Smooth muscle cell of the brain vasculature (primary cell): ENCODE results near the gene BEX1.
"Not testable (repeated sequence)": the region's sequence is repeated elsewhere in the genome, so short reads cannot be mapped to it uniquely, and the experiment has no call there.

Experiments
- DNase-seq: peaks from one replicate; pipeline ENCODE4 v3.0.0-alpha.2; 2012; ENCODE audit warnings: low read depth, low spot score

Gene BEX1

GRCh38 chrX:103063918-103064434 lies at the start of gene BEX1:
TSS of gene BEX1 (minus strand) at chrX:103064171. CDS start at chrX:103063274, 897 bp downstream.
- no peak for DNase-seq

GRCh38 chrX:103109497-103109896 lies 45.5 kb upstream of the BEX1 start:
- DNase-seq, result not testable (repeated sequence)

DNA sequence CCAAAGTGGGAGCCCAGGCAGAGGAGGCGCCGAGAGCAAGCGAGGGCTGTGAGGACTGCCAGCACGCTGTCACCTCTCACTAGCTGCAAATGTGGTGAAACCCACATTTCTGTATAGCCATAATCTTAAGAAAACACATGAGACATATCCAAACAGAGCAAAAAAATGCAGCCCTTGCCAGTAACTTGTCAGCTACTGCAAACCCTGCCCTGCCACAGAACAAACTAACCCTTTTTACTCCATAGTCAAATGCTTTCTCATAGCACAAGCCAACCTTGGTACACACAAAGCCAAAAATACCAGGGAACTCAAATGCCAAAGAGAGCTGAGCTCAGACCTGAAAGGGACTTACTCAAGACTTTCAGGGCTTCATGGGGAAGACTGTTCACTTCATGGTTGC lies 43.9 kb upstream of the BEX1 start:
- no peak for DNase-seq

DNA sequence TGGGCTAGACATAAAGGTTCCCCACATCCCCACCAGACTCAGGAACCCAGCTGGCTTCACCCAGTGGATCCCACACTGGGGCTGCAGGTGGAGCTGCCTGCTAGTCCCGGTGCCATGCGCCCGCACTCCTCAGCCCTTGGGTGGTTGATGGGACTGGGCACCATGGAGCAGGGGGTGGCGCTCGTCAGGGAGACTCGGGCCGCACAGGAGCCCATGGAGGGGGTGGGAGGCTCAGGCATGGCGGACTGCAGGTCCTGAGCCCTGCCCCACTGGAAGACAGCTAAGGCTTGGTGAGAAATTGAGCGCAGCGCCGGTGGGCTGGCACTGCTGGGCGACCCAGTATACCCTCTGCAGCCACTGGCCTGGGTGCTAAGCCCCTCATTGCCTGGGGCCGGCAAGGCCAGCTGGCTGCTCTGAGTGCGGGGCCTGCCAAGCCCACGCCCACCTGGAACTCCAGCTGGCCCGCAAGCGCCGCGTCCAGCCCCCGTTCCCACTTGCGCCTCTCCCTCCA lies 43.3 kb upstream of the BEX1 start:
- DNase-seq, result not testable (repeated sequence)

DNA sequence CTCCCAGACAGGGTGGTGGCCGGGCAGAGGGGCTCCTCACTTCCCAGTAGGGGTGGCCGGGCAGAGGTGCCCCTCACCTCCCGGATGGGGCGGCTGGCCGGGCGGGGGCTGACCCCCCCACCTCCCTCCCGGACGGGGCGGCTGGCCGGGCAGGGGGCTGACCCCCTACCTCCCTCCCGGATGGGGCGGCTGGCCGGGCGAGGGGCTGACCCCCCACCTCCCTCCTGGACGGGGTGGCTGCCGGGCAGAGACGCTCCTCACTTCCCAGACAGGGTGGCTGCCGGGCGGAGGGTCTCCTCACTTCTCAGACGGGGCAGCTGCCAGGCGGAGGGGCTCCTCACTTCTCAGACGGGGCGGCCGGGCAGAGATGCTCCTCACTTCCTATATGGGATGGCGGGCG lies 40.4 kb upstream of the BEX1 start:
- DNase-seq, result not testable (repeated sequence)

GRCh38 chrX:103103866-103104265 lies 39.9 kb upstream of the BEX1 start:
- DNase-seq, result not testable (repeated sequence)

- no peak for DNase-seq
Observed at GRCh38 chrX:103101299-103102042, 37.5 kb upstream of the BEX1 start.

DNA sequence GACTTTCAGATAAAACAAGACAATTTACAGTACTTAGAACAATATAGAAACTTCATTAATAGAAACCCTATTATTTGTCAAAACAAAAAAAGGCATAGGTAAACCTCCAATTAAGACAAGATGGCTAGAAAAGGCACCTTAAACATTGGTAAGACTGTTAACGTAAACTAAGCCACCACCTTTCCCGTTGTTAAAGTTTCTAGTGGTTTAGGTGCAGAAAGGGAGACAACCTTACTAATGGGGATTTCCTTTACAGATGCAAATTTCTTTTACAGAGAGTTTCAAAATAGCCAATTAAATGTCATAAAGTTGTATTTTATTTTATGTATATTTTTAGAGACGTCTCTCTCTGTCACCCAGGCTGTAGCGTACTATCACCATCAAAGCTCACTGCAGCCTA lies 36.5 kb upstream of the BEX1 start:
- no peak for DNase-seq

GRCh38 chrX:103099691-103100090 lies 35.7 kb upstream of the BEX1 start:
- DNase-seq, result no peak

DNA sequence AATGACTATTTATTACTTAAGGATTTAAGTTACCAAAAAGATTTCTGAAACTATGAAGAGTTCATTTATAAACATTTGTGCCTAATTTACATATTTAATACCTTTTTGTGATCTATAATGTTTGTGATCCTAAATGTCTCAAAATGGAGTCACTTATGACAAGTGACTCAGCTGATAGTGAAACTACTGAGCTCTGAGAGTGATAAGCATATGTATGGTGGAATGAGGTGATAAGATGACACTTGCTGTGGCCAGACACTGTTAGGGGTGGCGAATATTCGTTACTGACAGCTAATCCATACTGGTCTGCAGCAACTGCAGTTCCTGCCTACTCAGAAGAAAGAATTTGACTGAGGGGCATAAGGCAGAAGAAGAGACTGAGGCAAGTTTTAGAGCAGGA lies 34.5 kb upstream of the BEX1 start:
- no peak for DNase-seq

DNA sequence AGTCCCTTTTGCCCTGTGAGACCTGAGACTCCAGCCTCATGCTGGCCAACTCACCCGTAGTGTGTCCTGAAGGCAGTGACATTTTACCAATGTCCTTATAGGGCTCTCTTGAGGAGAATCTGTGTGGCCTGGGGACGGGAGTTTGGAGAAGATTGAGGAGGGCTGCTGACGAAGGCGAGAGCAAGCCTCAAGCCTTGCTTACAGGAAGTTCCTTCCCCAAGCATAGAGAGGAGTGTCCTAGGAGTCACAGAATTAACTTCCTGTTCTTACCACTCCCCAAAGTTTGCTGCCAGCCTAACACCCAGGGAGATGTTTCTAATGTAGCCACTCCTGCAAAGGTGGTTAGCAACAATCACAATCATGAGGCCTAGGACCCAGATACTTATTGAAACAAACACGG lies 29.0 kb upstream of the BEX1 start, which contains the start of gene NXF3:
Gene NXF3 (minus strand): TSS at position 202 of the 400 bp plus-strand sequence. CDS start 120 bp downstream, at position 82.
- no peak for DNase-seq

- no peak for DNase-seq
Observed at GRCh38 chrX:103081051-103081450, 17.1 kb upstream of the BEX1 start.

GRCh38 chrX:103073467-103073866 lies 9.5 kb upstream of the BEX1 start:
- no peak for DNase-seq

- no peak for DNase-seq
Observed at GRCh38 chrX:103066606-103067005, 2.6 kb upstream of the BEX1 start.

GRCh38 chrX:103063191-103063845 lies 653 bp downstream of the BEX1 start:
- no peak for DNase-seq

DNA sequence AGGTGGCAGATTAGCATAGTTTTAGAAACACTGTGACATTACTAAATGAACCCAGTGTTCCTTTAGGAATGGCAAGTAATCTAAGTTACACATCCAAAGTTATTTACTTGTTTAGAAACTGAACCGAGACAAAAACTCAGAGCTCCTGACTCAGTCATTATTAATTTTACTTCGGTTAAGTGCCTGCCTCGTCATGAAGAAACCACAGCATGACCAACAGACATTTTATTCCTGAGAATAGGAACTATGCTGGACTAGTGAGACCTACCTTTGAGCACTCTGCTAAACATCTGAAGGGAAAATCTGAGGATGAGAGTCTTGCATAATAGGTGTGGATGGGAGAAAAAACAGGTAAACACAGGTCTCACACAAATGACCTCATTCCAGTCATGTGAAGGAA lies 2.5 kb downstream of the BEX1 start:
- DNase-seq, result no peak

GRCh38 chrX:103056902-103057301 lies 7.1 kb downstream of the BEX1 start:
- no peak for DNase-seq

- no peak for DNase-seq
Observed at GRCh38 chrX:103052625-103053024, 11.3 kb downstream of the BEX1 start.

GRCh38 chrX:103051260-103051789 lies 12.6 kb downstream of the BEX1 start:
- no peak for DNase-seq

- DNase-seq, result not testable (repeated sequence)
Observed at GRCh38 chrX:103033371-103033770, 30.6 kb downstream of the BEX1 start.

DNA sequence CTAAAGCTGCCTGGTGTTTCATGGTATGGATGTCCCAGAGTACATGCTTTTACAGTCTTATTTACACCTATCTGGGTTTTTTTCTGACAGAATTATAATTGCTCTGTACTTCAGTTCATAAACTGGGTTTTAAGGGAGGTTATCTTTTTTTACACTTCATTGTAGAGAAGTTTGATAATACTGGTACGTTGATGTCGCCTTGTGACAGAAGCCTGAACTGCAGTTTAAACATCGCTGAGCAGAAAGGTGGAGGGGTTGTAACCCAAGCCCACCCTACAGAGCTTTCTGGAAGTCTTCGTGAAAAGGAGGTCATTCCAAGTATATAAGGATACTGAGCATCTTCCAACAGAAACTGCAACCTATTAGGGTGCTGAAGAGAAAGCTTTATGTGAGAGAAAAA lies 46.4 kb downstream of the BEX1 start:
- DNase-seq, result no peak

DNA sequence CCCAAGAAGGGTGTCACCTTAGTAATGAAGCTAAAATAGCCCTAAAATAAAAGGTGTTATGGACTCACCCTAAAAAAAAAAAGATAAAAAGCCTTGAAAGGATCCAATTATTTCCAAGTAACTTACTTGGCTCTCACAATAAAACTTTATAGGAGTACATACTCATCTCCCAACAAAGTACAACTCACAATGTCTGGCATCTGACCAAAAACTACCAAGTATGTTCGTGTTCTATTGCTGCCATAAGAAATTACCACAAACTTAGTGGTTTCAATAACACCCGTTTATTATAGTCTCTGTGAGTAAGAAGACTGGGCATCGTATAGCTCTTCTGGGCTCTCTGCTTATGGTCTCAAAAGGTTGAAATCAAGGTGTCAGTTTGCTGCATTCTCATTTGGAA lies 51.0 kb downstream of the BEX1 start:
- no peak for DNase-seq
